Subcutaneous adipose tissue (tissue), 4 donors: ENCODE results near the gene ARHGAP1. TPM values are rescaled to one million over a fixed set of nuclear protein-coding genes. Genes with fewer than 3 reads are reported as not detected.

Source experiments
- CTCF ChIP-seq: fragments of 450-650 bp; IDR thresholded peaks from one replicate; pipeline ENCODE4 v1.5.1; 2016; ENCODE audit warnings: low read depth, mild to moderate bottlenecking, control low read depth, antibody characterized with exemption, moderate library complexity
- total RNA-seq, 4 donors: library from RNA; depleted of rRNA; stranded (reverse); fragments of >200 nt; gene quantifications; one replicate each; pipeline ENCODE4 v1.1.0, GENCODE V29; 2016

ARHGAP1 gene
- total RNA-seq, 4 donors from 2014 or later: 45.2 to 64.2 (median 52.9) TPM

- no peak for TF ChIP-seq CTCF
These were observed 12.6 kb upstream of the ARHGAP1 start for GRCh38 chr11:46712874-46713576.

- TF ChIP-seq CTCF: no peak
These were observed 10.9 kb upstream of the ARHGAP1 start for GRCh38 chr11:46711303-46711702.

GRCh38 chr11:46710821-46711269 lies 10.4 kb upstream of the ARHGAP1 start:
- TF ChIP-seq CTCF: no peak

GRCh38 chr11:46706886-46707285 lies 6.5 kb upstream of the ARHGAP1 start:
- no peak for TF ChIP-seq CTCF

GRCh38 chr11:46705070-46705688 lies 4.8 kb upstream of the ARHGAP1 start:
- TF ChIP-seq CTCF: no peak

GRCh38 chr11:46701078-46701654 lies 747 bp upstream of the ARHGAP1 start:
- no peak for TF ChIP-seq CTCF

- no peak for TF ChIP-seq CTCF
These were observed 1.8 kb downstream of the ARHGAP1 start for GRCh38 chr11:46698597-46698996.
